ENCODE data around the gene LRRC45. TPM values are rescaled to one million over a fixed set of nuclear protein-coding genes. Genes with fewer than 3 reads are reported as not detected.

LRRC45 gene
- total RNA-seq, 3 donors from 2014 or later: 18.9 to 20.0 (median 19.8) TPM

DNA sequence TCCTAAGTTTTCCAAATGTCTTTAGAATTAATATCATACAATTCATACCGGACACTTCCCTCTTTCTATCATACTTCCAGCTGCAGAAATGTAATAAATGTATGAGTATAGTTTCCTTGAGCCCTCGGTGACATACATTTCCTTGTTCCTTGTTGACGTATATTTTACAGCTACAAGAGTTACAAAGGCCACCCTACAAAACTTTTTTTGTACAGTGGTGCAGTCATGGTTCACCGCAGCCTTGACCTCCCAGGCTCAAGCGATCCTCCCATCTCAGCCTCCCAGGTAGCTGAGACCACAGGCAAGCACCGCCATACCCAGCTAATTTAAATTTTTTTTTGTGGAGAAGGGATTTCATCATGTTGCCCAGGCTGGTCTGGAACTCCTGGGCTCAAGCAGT lies 49.7 kb downstream of the LRRC45 start:
- H3K4me3 ChIP-seq: no peak overlapping the region
- DNase-seq (peak in 2 of 3 donors; percentile 63 to 66), ATAC-seq (peak; percentile 96)
- intact Hi-C loops (cut with DNase I, micrococcal nuclease): no loop called here
- TF ChIP-seq, protein P1, sequence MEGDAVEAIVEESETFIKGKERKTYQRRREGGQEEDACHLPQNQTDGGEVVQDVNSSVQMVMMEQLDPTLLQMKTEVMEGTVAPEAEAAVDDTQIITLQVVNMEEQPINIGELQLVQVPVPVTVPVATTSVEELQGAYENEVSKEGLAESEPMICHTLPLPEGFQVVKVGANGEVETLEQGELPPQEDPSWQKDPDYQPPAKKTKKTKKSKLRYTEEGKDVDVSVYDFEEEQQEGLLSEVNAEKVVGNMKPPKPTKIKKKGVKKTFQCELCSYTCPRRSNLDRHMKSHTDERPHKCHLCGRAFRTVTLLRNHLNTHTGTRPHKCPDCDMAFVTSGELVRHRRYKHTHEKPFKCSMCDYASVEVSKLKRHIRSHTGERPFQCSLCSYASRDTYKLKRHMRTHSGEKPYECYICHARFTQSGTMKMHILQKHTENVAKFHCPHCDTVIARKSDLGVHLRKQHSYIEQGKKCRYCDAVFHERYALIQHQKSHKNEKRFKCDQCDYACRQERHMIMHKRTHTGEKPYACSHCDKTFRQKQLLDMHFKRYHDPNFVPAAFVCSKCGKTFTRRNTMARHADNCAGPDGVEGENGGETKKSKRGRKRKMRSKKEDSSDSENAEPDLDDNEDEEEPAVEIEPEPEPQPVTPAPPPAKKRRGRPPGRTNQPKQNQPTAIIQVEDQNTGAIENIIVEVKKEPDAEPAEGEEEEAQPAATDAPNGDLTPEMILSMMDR (IDR thresholded peaks at IDR 0.05): no peak
- no peaks in the 10 kb centered on the region for H3K36me3 ChIP-seq (ENCODE audit: low read depth)
- H3K9me3 ChIP-seq: no peaks in the 10 kb centered on the region
- H3K4me1 ChIP-seq (ENCODE audit: low read depth): peaks cover 4% of the 10 kb centered on the region

DNA sequence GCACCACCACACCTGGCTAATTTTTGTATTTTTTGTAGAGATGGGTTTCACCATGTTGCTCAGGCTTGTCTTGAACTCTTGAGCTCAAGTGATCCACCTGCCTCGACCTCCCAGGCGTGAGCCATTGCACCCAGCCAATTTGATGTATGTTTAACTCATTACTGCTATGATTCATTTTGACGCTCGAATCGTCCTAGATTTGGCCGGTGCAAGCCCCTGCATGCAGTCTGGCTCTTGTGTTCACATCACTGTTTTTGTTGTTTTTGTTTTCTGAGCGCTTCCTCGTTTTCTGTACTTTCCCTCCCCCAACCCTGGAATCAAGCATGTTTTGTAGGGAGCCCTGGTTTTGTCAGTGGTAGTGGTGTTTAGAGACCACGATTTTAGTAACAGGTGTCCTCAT lies 50.3 kb downstream of the LRRC45 start:
- Histone ChIP-seq H3K4me1 (ENCODE audit: low read depth) (peaks cover 4% of the 10 kb centered on the region), H3K4me3 (no peak overlapping the region), H3K36me3 (ENCODE audit: low read depth) (no peaks in the 10 kb centered on the region), H3K9me3 (no peaks in the 10 kb centered on the region)
- DNase-seq (no peak), ATAC-seq (no peak)
- intact Hi-C loops (cut with DNase I, micrococcal nuclease): no loop called here
- TF ChIP-seq, protein P1 (IDR thresholded peaks at IDR 0.05): no peak

DNA sequence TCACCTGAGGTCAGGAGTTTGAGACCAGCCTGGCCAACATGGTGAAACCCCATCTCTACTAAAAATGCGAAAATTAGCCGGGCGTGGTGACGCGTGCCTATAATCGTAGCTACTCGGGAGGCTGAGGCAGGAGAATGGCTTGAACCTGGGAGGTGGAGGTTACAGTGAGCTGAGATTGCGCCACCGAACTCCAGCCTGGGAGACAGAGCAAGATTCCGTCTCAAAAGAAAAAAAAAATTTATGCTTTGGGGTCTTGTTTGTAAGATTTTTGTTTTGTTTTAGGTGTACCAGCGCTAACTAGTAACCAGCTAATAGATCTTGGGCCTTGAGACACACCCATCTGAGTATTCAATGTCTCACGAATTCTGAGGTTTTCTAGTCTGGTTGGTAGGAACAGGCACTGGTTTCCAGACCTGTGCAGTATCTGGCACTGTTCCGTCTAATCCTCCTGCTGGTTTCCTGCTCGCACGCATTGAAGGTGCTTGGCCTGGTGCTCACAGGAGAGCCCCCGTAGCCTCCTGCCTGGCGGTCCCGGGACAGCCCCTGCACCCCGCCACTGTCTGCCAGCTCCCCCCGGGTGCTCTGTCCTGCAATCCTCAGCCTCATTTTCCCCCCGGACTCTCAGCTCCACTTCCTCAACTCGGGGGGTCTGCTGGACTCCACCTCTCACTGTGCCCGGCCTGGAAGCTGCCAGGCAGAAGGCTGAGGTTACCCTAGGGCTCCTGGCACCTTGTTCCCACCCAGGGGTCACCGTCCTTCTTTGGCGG lies 53.1 kb downstream of the LRRC45 start:
- Histone ChIP-seq H3K4me1 (ENCODE audit: low read depth) (peaks cover 4% of the 10 kb centered on the region), H3K9me3 (no peaks in the 10 kb centered on the region), H3K36me3 (ENCODE audit: low read depth) (peaks cover 8% of the 10 kb centered on the region), H3K4me3 (no peak overlapping the region)
- no peak for ATAC-seq
- intact Hi-C loops (cut with DNase I, micrococcal nuclease): no loop called here
- TF ChIP-seq, protein P1 (IDR thresholded peaks at IDR 0.05): no peak
- no peak for DNase-seq

DNA sequence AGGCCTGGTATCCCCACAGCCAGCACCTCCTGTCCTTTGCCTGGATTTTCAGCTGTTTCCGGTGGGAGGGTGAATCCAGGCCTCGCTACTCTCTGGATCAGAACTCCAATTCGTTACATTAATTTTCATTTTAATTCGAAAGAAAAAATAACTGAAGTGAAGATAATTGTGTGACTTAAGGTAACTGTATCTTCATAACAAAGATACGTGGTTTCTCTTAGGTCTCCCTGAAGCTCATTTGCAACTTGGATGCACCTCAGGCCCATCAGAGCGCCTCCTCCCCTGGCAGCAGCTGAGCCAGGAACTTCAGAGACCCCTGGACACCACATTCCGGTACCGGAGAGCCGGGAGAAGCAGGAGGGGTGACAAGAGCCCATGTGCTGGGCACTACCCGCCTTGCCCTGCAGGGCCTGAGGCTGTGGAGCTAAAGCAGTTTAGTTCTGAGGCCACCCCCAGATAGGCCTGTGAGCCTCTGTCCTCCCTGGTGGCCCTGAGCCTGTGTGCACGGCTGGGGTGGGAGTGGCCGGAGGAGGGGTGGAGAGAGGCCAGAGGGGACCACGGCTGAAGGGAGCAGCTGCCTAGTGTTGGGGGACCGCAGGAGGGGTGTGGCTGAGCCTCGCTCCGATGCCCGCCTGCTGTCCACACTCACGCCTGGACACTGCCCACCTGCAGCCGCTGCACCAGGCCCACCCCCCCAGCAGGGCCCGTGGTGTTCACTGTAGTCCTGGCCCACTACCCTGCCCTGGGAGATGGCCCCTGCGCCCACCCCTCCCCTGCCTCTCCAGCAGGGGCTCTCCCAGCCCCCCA lies 53.9 kb downstream of the LRRC45 start:
- no peaks in the 10 kb centered on the region for H3K9me3 ChIP-seq
- intact Hi-C loops (cut with DNase I, micrococcal nuclease): no loop called here
- ATAC-seq (peak; percentile 2), DNase-seq (no peak)
- H3K36me3 ChIP-seq (ENCODE audit: low read depth): peaks cover 8% of the 10 kb centered on the region
- peaks cover 4% of the 10 kb centered on the region for H3K4me1 ChIP-seq (ENCODE audit: low read depth)
- TF ChIP-seq, protein P1 (IDR thresholded peaks at IDR 0.05): no peak
- H3K4me3 ChIP-seq: no peak overlapping the region

DNA sequence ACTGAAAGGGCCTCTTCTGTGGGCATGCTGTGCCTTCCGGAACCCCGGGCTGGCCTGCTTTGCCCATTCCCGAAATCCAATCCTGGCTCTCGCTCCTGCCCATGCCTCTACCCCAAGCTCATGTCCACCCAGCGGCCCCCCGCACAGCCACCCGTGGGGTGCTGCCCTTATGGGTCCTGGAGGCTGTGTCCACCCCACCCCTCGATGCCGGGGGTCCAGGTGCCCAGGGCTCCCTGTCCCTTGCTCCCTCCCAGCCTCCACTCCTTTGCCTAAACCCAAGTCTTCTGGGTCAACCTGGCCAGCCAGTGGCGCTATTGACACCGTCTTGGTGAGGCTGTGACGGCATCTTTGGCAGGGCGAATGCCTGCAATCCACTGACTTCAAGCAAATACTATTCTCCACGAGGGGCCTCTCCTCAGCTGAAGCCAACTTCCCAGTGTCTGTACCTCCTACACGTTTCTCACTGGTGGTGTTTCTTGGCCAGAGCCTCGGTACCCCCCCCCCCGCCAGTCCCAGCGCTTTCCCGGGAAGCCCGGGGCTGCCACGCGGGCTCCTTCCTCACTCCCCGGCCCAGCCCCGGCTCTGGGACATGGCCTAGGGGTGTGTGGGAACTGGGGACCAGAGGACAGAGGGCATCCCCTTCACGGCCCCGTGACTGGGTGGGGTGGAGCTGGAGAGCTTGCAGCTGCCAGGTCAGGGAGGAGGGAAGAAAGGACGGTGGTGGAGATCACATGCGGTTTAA lies 54.7 kb downstream of the LRRC45 start:
- no peak for DNase-seq
- TF ChIP-seq, protein P1 (IDR thresholded peaks at IDR 0.05): no peak
- intact Hi-C loops (cut with DNase I, micrococcal nuclease): no loop called here
- ATAC-seq: no peak
- Histone ChIP-seq H3K4me3 (no peak overlapping the region), H3K36me3 (ENCODE audit: low read depth) (peaks cover 8% of the 10 kb centered on the region), H3K4me1 (ENCODE audit: low read depth) (no peaks in the 10 kb centered on the region), H3K9me3 (no peaks in the 10 kb centered on the region)
